Lower leg skin (tissue), 4 donors: ENCODE results near the gene TSPYL2. TPM values are rescaled to one million over a fixed set of nuclear protein-coding genes. Genes with fewer than 3 reads are reported as not detected.

ENCODE experiments used
- DNase-seq, 2 donors: peaks; one replicate each; pipeline ENCODE4 v3.0.0-alpha.2; 2019; ENCODE audit warnings: low spot score in 2 of 2
- H3K4me3 ChIP-seq: fragments of 200-600 bp; sonication (generic); 2 replicates; pipeline ENCODE4 v1.5.1; 2017; ENCODE audit warnings: mild to moderate bottlenecking, low read depth; ENCODE audit not compliant: poor library complexity, severe bottlenecking
- CTCF ChIP-seq, 3 donors: fragments of 450-650 bp; IDR thresholded peaks; one replicate each; pipeline ENCODE4 v1.5.1; 2016; ENCODE audit warnings: antibody characterized with exemption in 3 of 3, mild to moderate bottlenecking in 3 of 3, moderate library complexity in 2 of 3
- POLR2A ChIP-seq, 2 donors: fragments of 450-650 bp; IDR thresholded peaks; one replicate each; pipeline ENCODE4 v1.6.1; 2016 to 2017; ENCODE audit warnings: antibody characterized with exemption in 2 of 2, mild to moderate bottlenecking in 1 of 2, moderate library complexity in 1 of 2
- WGBS, 2 donors: methylation state at CpG; one replicate each; pipeline ENCODE4 v1.1.5; 2018; 5-methylcytosine and 5-hydroxymethylcytosine counted together
- intact Hi-C: fragments of 100-400 bp; cut with DNase I; formaldehyde crosslinking; loops from one replicate; pipeline ENCODE4 v1.15.0; 2023; ENCODE audit warnings: low total_unique reads
- total RNA-seq, 4 donors: library from RNA; depleted of rRNA; stranded (reverse); fragments of >200 nt; gene quantifications; one replicate each; pipeline ENCODE4 v1.1.0, GENCODE V29; 2016

TSPYL2 gene
- total RNA-seq, 4 donors from 2014 or later = 23.4 to 52.1 (median 36.5) TPM

DNA sequence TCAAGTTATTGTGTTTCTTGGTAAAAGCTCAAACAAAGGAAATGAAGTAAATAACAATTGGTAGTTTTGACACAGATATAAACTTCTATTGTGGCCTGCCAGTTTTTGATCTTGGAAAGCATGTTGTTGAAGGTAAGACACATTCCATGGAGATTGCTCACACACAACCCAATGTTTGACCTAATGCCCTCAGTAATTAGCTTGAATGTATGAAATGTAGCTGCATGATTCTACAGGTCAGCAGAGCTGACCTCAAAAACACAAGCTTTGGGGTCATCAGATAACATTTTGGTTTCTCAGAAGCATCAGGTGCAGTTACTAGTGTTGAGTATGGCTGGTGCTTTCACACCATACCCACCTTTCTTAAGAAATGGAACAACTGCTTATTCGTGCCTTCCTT, 17.1 kb upstream of the TSPYL2 start:
- H3K4me3 ChIP-seq = no peak overlapping the region
- no peak for TF ChIP-seq CTCF (IDR thresholded peaks at IDR 0.05)
- no peak for TF ChIP-seq POLR2A (IDR thresholded peaks at IDR 0.05)
- intact Hi-C loops = no loop called here
- WGBS, 2 donors = 63 to 88% methylated on average over 1 of the region's 1 CpG
- DNase-seq = no peak

DNA sequence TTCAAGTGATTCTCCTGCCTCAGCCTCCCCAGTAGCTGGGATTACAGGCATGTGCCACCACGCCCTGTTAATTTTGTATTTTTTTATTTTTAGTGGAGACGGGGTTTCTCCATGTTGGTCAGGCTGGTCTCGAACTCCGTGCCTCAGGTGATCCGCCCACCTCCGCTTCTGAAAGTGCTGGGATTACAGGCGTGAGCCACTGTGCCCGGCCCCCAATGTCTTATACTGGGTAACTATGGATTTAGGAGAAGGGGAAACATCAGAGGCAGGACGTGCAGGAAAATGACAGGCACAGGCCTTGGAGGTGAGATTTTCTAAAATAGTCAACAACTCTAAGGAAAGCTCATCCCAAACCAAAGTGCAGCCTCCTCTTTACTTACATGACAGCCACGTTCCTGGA, 11.1 kb upstream of the TSPYL2 start:
- 75 to 88% methylated on average over 10 of the region's 10 CpGs for WGBS, 2 donors
- no peak overlapping the region for H3K4me3 ChIP-seq
- intact Hi-C loops = no loop called here
- no peak for TF ChIP-seq CTCF (IDR thresholded peaks at IDR 0.05)
- TF ChIP-seq POLR2A (IDR thresholded peaks at IDR 0.05) = no peak
- peak in 1 of 2 donors; percentile 82 for DNase-seq

- TF ChIP-seq CTCF (IDR thresholded peaks at IDR 0.05) = no peak
- peak; percentile 63 to 91 for DNase-seq
- intact Hi-C loops = no loop called here
- H3K4me3 ChIP-seq = no peak overlapping the region
- WGBS, 2 donors = 9 to 18% methylated on average over 28 to 29 of the region's 31 CpGs
These were observed 10.4 kb upstream of the TSPYL2 start for GRCh38 chrX:53071604-53072417.

- intact Hi-C loops = no loop called here
- no peak overlapping the region for H3K4me3 ChIP-seq
- DNase-seq = peak in 1 of 2 donors; percentile 76
- WGBS, 2 donors = 47 to 64% methylated on average over 6 to 9 of the region's 9 CpGs
- no peak for TF ChIP-seq POLR2A (IDR thresholded peaks at IDR 0.05)
- TF ChIP-seq CTCF (IDR thresholded peaks at IDR 0.05) = no peak
These were observed 9.6 kb upstream of the TSPYL2 start for GRCh38 chrX:53072418-53073114.

GRCh38 chrX:53073115-53073586, 9.0 kb upstream of the TSPYL2 start:
- intact Hi-C loops = no loop called here
- H3K4me3 ChIP-seq = no peak overlapping the region
- WGBS, 2 donors = 37 to 42% methylated on average over 5 to 6 of the region's 6 CpGs
- no peak for DNase-seq
- no peak for TF ChIP-seq POLR2A (IDR thresholded peaks at IDR 0.05)
- no peak for TF ChIP-seq CTCF (IDR thresholded peaks at IDR 0.05)
